ENCODE results near the gene PSMD7. TPM values are rescaled to one million over a fixed set of nuclear protein-coding genes. Genes with fewer than 3 reads are reported as not detected.

Gene PSMD7
- polyA plus RNA-seq, 1 donor from 2014 or later, result 112 TPM

- Histone ChIP-seq H3K4me3 (ENCODE audit: low read length) (no peak overlapping the region), H3K27me3 (ENCODE audit: insufficient read depth, low read depth, low read length) (no peaks in the 10 kb centered on the region), H3F3A (ENCODE audit: insufficient read depth, low read length, poor library complexity, severe bottlenecking) (no peaks in the 10 kb centered on the region), H4K20me1 (ENCODE audit: insufficient read depth) (no peaks in the 10 kb centered on the region), H3K27ac (ENCODE audit: low read length) (no peak overlapping the region), H2AFZ (ENCODE audit: low read depth, low read length) (no peak overlapping the region), H3K4me2 (ENCODE audit: low read length) (no peak overlapping the region), H3K9ac (ENCODE audit: low read length) (no peak overlapping the region), H3K9me3 (ENCODE audit: low read length) (no peaks in the 10 kb centered on the region), H3K36me3 (ENCODE audit: insufficient read depth, low read length) (no peaks in the 10 kb centered on the region), H3K9me2 (ENCODE audit: insufficient read depth, low read length) (no peaks in the 10 kb centered on the region), H3K79me2 (replicated peaks; ENCODE audit: insufficient read depth, low read length) (no peaks in the 10 kb centered on the region)
- TF ChIP-seq MXI1 (conservative IDR thresholded peaks at IDR 0.05; ENCODE audit: poor library complexity, severe bottlenecking) (no peak), SMC3 (conservative IDR thresholded peaks at IDR 0.05; ENCODE audit: poor library complexity) (no peak), EZH2 (IDR thresholded peaks at IDR 0.05; ENCODE audit: borderline replicate concordance, insufficient read depth, low read length, poor library complexity, severe bottlenecking) (no peak), EP300 (conservative IDR thresholded peaks at IDR 0.05; ENCODE audit: poor library complexity, severe bottlenecking) (no peak), POLR2AphosphoS5 (IDR thresholded peaks at IDR 0.05) (no peak), REST (IDR thresholded peaks at IDR 0.05; ENCODE audit: borderline replicate concordance) (no peak)
These were observed 6.3 kb upstream of the PSMD7 start for GRCh38 chr16:74290356-74290755.

- H4K20me1 ChIP-seq (ENCODE audit: insufficient read depth), result no peaks in the 10 kb centered on the region
These were observed 5.4 kb upstream of the PSMD7 start for GRCh38 chr16:74291176-74291575.

More at GRCh38 chr16:74291176-74291575, 5.4 kb upstream of the PSMD7 start:
- H3K79me2 ChIP-seq (replicated peaks; ENCODE audit: insufficient read depth, low read length), result no peaks in the 10 kb centered on the region
- no peak overlapping the region for H3K4me2 ChIP-seq (ENCODE audit: low read length)
- H3F3A ChIP-seq (ENCODE audit: insufficient read depth, low read length, poor library complexity, severe bottlenecking), result peaks cover 2% of the 10 kb centered on the region
- H3K9me2 ChIP-seq (ENCODE audit: insufficient read depth, low read length), result no peaks in the 10 kb centered on the region
- H3K36me3 ChIP-seq (ENCODE audit: insufficient read depth, low read length), result no peaks in the 10 kb centered on the region
- H3K27me3 ChIP-seq (ENCODE audit: insufficient read depth, low read depth, low read length), result no peaks in the 10 kb centered on the region
- H3K9me3 ChIP-seq (ENCODE audit: low read length), result no peaks in the 10 kb centered on the region
- H3K27ac ChIP-seq (ENCODE audit: low read length), result no peak overlapping the region
- no peak overlapping the region for H3K9ac ChIP-seq (ENCODE audit: low read length)
- no peak overlapping the region for H3K4me3 ChIP-seq (ENCODE audit: low read length)
- no peak overlapping the region for H2AFZ ChIP-seq (ENCODE audit: low read depth, low read length)
- no peak for TF ChIP-seq EP300 (conservative IDR thresholded peaks at IDR 0.05; ENCODE audit: poor library complexity, severe bottlenecking)
- TF ChIP-seq RAD21 (conservative IDR thresholded peaks at IDR 0.05), result no peak
- TF ChIP-seq SMC3 (conservative IDR thresholded peaks at IDR 0.05; ENCODE audit: poor library complexity), result no peak
- TF ChIP-seq TAF1 (IDR thresholded peaks at IDR 0.05; ENCODE audit: low read depth), result no peak
- TF ChIP-seq EZH2 (IDR thresholded peaks at IDR 0.05; ENCODE audit: borderline replicate concordance, insufficient read depth, low read length, poor library complexity, severe bottlenecking), result no peak
- TF ChIP-seq REST (IDR thresholded peaks at IDR 0.05; ENCODE audit: borderline replicate concordance), result no peak
- TF ChIP-seq MXI1 (conservative IDR thresholded peaks at IDR 0.05; ENCODE audit: poor library complexity, severe bottlenecking), result no peak

Data from neural cell (in vitro differentiated cells).